GM19240 (cell line): ENCODE measurements around the gene ACP5.
"Not testable (repeated sequence)": the region's sequence is repeated elsewhere in the genome, so short reads cannot be mapped to it uniquely, and the experiment has no call there.

ENCODE experiments used
- DNase-seq: peaks from one replicate; pipeline ENCODE4 v3.0.0; 2011; ENCODE audit warnings: low spot score; ENCODE audit not compliant: insufficient read length

Gene ACP5

DNA sequence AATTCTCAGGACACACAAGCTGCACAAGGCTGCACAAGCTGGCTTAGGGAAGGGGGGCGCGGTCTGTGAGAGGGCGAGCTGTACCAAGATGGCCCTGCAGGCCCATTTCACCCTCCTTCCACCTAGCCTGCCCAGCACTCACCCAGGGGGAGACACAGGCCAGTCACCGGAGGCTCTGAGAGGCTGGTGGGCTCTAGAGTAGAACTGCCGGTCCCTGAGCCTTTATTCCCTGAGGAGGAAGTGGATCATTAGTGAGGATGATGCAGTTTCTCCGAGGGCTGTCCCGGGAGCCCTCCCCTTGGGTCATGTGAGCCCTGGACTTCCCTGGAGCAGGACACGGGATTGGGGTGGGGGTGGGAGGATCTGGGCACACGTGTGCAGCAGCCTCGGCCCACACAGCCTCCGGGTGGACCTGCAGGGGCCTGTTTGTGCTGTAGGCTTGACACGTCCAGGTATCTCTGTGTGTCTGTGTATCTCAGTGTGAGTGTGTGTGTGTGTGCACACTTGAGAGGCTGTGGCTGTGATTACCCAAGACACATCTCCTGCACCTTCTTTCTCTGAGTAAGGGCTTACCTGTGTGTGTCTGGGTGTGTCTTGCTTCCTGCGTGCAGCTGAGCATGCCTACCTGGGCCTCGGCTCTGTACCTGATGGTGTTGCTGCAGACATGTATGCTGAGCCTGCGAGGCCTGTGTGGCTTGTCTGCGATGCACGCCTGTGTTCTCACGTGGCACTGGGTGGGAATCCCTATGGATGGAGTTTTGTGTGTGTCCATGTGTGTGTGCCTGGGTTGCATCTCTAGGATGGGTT is at the start of gene ACP5:
Gene ACP5, minus strand, starts transcription at position 195 of the 807 bp plus-strand sequence. CDS start 328 bp downstream, outside the sequence.
- DNase-seq, result no peak

- no peak for DNase-seq
These were observed 48.8 kb upstream of the ACP5 start for GRCh38 chr19:11626252-11626651.

DNA sequence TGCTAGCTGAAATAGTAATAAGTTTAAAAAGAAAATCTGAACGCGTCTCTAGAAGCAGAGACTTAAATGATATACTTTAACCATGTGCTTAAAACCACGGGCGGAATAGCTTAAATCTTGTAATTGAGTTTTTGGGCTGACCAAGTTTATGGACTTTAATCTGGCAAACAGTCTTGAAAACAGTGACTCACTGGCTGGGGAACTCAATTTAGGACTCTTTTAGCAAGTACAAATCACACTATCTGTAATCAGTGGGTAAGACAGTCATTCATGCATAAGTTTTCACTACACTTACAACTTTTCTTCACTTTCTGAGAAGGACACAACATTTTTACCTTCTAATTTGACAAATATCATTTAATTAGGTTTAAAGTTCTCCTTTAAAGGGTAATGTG is 46.6 kb upstream of the ACP5 start:
- no peak for DNase-seq

GRCh38 chr19:11622401-11622800 is 45.0 kb upstream of the ACP5 start:
- DNase-seq, result not testable (repeated sequence)

GRCh38 chr19:11620553-11620952 is 43.1 kb upstream of the ACP5 start:
- DNase-seq, result no peak

- DNase-seq, result no peak
These were observed 40.0 kb upstream of the ACP5 start for GRCh38 chr19:11617180-11618062.

- no peak for DNase-seq
These were observed 35.5 kb upstream of the ACP5 start for GRCh38 chr19:11612816-11613511.

- no peak for DNase-seq
These were observed 34.3 kb upstream of the ACP5 start for GRCh38 chr19:11611730-11612129.

DNA sequence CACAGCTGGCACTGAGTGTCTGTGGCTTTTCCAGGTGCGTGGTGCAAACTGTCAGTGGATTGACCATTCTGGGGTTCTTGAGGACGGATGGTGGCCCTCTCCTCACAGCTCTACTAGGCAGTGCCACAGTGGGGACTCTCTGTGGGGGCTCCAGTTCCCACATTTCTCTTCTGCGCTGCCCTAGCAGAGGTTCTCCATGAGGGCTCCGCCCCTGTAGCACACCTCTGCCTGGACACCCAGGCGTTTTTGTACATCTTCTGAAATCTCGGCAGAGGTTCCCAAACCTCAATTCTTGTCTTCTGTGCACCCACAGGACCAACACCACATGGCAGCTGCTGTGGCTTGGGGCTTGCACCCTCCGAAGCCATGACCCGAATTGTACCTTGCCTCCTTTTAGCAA is 29.0 kb upstream of the ACP5 start:
- DNase-seq, result no peak

DNA sequence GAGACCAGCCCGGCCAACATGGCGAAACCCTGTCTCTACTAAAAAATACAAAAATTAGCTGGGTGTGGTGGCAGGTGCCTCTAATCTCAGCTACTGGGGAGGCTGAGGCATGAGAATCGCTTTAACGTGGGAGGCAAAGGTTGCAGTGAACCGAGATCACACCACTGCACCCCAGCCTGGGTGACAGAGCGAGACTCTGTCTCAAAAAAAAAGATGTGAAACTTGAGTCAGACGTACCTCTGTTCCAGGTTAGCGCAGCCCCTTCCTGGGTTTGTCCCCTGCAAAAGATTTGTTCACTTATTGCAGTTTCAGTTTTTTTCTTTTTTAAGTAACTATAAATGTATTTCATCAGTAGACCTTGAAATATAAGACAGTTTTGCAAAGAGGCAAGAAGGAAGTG is 22.3 kb upstream of the ACP5 start:
- not testable (repeated sequence) for DNase-seq

DNA sequence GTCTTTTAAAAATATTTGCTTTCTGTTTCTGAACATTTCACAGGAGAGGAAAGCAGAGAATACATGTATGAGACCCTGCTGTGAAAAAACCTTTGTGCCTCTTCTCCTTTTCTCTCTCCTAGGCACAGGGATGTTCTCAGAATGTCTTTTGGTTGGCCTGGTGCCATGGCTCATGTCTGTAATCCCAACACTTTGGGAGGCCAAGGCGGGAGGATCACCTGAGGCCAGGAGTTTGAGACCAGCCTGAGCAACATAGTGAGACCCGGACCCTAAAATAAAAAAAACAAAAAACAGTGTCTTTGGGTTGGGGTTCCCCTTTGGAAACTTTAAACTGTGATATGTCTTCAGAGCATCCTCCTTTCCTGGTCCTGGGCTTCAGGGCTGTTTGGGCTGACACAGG is 21.3 kb upstream of the ACP5 start:
- no peak for DNase-seq

- DNase-seq, result no peak
These were observed 20.6 kb upstream of the ACP5 start for GRCh38 chr19:11598103-11598483.

GRCh38 chr19:11597202-11598102 is 20.0 kb upstream of the ACP5 start, which contains the start of gene ZNF627:
TSS of gene ZNF627 (plus strand) at chr19:11597483. CDS start at chr19:11597628, 145 bp downstream.
- DNase-seq, result peak; percentile 92

GRCh38 chr19:11596156-11596555 is 18.7 kb upstream of the ACP5 start:
- no peak for DNase-seq

DNA sequence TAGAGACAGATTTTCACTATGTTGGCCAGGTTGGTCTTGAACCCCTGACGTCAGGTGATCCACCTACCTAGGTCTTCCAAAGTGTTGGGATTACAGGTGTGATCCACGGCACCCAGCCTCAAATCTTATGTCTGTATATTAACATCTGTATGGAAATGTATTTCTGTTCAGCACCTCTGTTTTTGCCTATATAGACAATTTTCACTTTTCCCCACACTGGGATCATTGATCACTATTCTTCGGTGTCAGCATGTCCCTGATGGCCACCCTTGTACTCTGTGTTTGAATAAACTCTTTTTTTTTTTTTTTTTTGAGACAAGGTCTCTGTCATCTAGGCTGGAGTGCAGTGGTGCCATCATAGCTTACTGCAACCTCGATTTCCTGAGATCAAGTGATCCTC is 16.6 kb upstream of the ACP5 start:
- DNase-seq, result no peak

- no peak for DNase-seq
These were observed 10.7 kb upstream of the ACP5 start for GRCh38 chr19:11587975-11588631.

DNA sequence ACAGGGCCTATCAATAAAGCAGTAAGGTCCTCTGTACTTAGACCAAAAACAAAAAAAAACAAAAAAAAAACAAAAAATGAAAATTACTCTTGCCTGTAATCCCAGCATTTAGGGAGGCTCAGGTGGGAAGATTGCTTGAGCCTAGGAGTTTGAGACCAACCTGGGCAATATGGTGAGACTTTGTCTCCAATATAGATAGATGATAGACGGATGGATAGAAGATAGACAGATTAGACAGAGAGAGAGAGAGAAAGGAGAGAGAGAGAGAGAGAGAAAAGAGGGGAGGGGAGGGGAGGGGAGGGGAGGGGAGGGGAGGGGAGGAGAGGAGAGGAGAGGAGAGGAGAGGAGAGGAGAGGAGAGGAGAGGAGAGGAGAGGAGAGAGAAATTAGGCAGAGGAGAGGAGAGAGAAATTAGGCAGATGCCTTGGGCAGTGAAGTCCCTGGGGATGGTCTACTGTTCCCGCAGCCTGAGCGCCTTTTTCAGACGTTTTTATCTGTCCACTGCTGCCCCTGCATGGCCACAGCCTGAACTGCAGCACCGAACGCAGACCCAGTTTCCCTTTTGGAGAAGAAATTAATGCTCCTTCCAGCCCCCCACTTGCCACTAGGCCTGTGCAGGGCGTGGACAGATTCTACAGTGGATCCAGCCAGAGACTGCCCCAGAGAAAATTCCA is 10.0 kb upstream of the ACP5 start:
- peak; percentile 47 for DNase-seq

- no peak for DNase-seq
These were observed 8.9 kb upstream of the ACP5 start for GRCh38 chr19:11586331-11586730.

GRCh38 chr19:11581740-11582139 is 4.3 kb upstream of the ACP5 start:
- DNase-seq, result peak; percentile 71

DNA sequence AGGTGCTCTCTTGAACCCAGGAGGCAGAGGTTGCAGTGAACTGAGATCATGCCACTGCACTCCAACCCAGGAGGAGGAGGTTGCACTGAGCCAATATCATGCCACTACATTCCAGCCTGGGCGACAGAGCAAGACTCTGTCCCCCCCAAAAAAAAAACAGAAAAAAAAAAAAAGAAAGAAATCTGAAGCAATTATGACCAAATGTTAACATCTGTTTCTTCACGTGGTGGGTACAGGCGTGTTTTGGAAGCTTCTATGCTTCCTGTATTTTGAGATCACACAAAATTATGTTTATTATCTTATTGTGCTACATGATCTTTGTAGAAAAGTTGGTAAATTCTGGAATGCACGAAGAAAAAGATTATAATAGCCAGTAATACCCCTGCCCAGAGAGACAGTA is 2.7 kb upstream of the ACP5 start:
- DNase-seq, result no peak
